Measurements from ENCODE around the gene DTNB. TPM values are rescaled to one million over a fixed set of nuclear protein-coding genes. Genes with fewer than 3 reads are reported as not detected.

Gene DTNB
- polyA plus RNA-seq, 1 donor from 2014 or later = 22.5 TPM

GRCh38 chr2:25692143-25692542, 18.8 kb upstream of the DTNB start:
- Histone ChIP-seq H3K36me3 (ENCODE audit: insufficient read depth, low read length) (no peaks in the 10 kb centered on the region), H3K27me3 (ENCODE audit: insufficient read depth, low read depth, low read length) (no peaks in the 10 kb centered on the region), H3K4me3 (ENCODE audit: low read length) (no peak overlapping the region), H3K9me2 (ENCODE audit: insufficient read depth, low read length) (no peaks in the 10 kb centered on the region), H3K27ac (ENCODE audit: low read length) (no peak overlapping the region), H3K9ac (ENCODE audit: low read length) (no peak overlapping the region), H3F3A (ENCODE audit: insufficient read depth, low read length, poor library complexity, severe bottlenecking) (no peaks in the 10 kb centered on the region), H2AFZ (ENCODE audit: low read depth, low read length) (no peak overlapping the region), H3K4me2 (ENCODE audit: low read length) (no peak overlapping the region), H3K9me3 (ENCODE audit: low read length) (no peaks in the 10 kb centered on the region), H4K20me1 (ENCODE audit: insufficient read depth) (no peaks in the 10 kb centered on the region), H3K79me2 (replicated peaks; ENCODE audit: insufficient read depth, low read length) (no peaks in the 10 kb centered on the region)
- TF ChIP-seq EP300 (conservative IDR thresholded peaks at IDR 0.05; ENCODE audit: poor library complexity, severe bottlenecking) (no peak), RAD21 (conservative IDR thresholded peaks at IDR 0.05) (no peak), CTCF (IDR thresholded peaks at IDR 0.05; ENCODE audit: poor library complexity, severe bottlenecking) (no peak), REST (IDR thresholded peaks at IDR 0.05; ENCODE audit: borderline replicate concordance) (no peak), MXI1 (conservative IDR thresholded peaks at IDR 0.05; ENCODE audit: poor library complexity, severe bottlenecking) (no peak), SMC3 (conservative IDR thresholded peaks at IDR 0.05; ENCODE audit: poor library complexity) (no peak), EZH2 (IDR thresholded peaks at IDR 0.05; ENCODE audit: borderline replicate concordance, insufficient read depth, low read length, poor library complexity, severe bottlenecking) (no peak), TAF1 (IDR thresholded peaks at IDR 0.05; ENCODE audit: low read depth) (no peak), POLR2AphosphoS5 (IDR thresholded peaks at IDR 0.05) (no peak)

- Histone ChIP-seq H3K27me3 (ENCODE audit: insufficient read depth, low read depth, low read length) (no peaks in the 10 kb centered on the region), H3K9ac (ENCODE audit: low read length) (no peak overlapping the region), H4K20me1 (ENCODE audit: insufficient read depth) (no peaks in the 10 kb centered on the region), H3K36me3 (ENCODE audit: insufficient read depth, low read length) (no peaks in the 10 kb centered on the region), H3K9me2 (ENCODE audit: insufficient read depth, low read length) (no peaks in the 10 kb centered on the region), H3F3A (ENCODE audit: insufficient read depth, low read length, poor library complexity, severe bottlenecking) (no peaks in the 10 kb centered on the region), H3K4me3 (ENCODE audit: low read length) (no peak overlapping the region), H3K4me2 (ENCODE audit: low read length) (no peak overlapping the region), H3K27ac (ENCODE audit: low read length) (no peak overlapping the region), H2AFZ (ENCODE audit: low read depth, low read length) (no peak overlapping the region), H3K9me3 (ENCODE audit: low read length) (no peaks in the 10 kb centered on the region), H3K79me2 (replicated peaks; ENCODE audit: insufficient read depth, low read length) (no peaks in the 10 kb centered on the region)
- no peak for TF ChIP-seq EP300 (conservative IDR thresholded peaks at IDR 0.05; ENCODE audit: poor library complexity, severe bottlenecking)
- no peak for TF ChIP-seq RAD21 (conservative IDR thresholded peaks at IDR 0.05)
- no peak for TF ChIP-seq REST (IDR thresholded peaks at IDR 0.05; ENCODE audit: borderline replicate concordance)
- TF ChIP-seq SMC3 (conservative IDR thresholded peaks at IDR 0.05; ENCODE audit: poor library complexity) = no peak
- no peak for TF ChIP-seq CTCF (IDR thresholded peaks at IDR 0.05; ENCODE audit: poor library complexity, severe bottlenecking)
- TF ChIP-seq MXI1 (conservative IDR thresholded peaks at IDR 0.05; ENCODE audit: poor library complexity, severe bottlenecking) = no peak
- no peak for TF ChIP-seq POLR2AphosphoS5 (IDR thresholded peaks at IDR 0.05)
- TF ChIP-seq TAF1 (IDR thresholded peaks at IDR 0.05; ENCODE audit: low read depth) = no peak
- no peak for TF ChIP-seq EZH2 (IDR thresholded peaks at IDR 0.05; ENCODE audit: borderline replicate concordance, insufficient read depth, low read length, poor library complexity, severe bottlenecking)
Measured at GRCh38 chr2:25690058-25690457, 16.7 kb upstream of the DTNB start.
